ENCODE data around the gene TBX10.
"Not testable (repeated sequence)": the region's sequence is repeated elsewhere in the genome, so short reads cannot be mapped to it uniquely, and the experiment has no call there.

The TBX10 gene

GRCh38 chr11:67664213-67664585 lies 24.6 kb upstream of the TBX10 start:
- no peak for DNase-seq (ENCODE audit: low spot score)

DNA sequence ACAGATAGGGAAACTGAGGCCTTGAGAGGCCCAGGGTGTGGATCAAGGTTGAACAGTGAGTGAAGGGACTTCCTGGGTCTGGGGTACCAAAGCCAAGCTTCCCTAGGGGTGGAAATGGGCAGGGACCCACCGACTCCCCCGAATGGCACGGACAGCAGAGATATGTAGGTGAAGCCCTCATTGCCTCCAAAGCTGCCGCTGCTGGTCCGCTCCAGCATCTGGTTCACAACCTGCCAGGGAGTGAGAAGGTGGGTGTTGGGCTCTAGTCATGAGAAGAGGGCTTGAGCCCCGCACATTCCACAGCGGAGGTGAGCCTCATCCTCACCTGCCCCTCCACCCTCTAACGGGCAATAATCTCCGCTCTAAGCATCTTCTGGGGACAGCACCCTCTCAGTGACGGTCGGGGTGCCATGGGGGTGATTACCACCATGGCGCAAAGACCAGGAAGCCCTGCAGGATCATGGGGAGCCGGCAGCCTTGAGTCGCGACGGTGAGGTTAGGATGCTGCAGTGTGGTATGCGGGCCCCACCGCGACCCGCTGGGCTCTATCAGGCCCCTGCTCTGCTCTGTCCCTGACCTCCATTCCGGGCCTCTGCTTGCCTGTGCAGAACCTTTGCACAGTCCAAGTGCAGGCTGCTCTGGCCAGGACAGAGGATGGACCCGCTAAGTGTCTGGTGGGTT lies 24.1 kb upstream of the TBX10 start:
- DNase-seq (ENCODE audit: low spot score), result no peak

GRCh38 chr11:67662835-67663531 lies 23.4 kb upstream of the TBX10 start:
- DNase-seq (ENCODE audit: low spot score), result no peak

DNA sequence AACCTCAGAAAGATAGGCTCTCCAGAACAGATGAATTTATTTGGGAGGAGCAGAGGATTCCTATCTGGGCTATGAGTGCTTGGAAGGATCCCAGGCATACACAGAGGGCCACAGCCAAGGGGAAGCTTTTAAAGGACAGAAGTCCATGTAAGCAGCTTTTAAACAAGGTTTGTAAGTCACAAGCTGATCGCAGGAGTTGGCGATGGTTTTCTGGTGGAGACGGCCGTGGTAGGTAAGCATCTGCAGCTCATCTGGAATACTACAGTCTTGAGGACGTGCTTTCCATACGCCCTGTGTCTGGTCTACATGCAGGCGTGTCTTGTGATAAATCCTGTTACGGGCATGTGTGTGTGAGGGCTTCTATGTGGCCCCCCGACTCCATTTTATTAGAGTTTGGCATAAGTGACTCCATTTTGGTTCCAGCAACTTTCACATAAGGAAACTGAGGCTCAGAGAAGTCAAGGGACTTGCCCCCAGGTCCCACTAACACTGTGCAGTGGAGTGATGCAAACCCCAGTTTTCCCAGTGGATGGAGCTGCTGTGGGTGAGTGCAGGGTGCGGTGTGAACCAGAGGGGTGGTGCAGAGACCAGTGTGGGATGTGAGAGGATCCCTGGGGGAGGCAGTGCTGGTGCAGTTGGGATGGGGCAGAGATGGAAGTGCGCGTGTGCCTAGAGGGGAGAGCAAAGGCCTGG lies 22.7 kb upstream of the TBX10 start:
- DNase-seq (ENCODE audit: low spot score), result no peak

- not testable (repeated sequence) for DNase-seq (ENCODE audit: low spot score)
Measured at GRCh38 chr11:67660752-67661151, 21.2 kb upstream of the TBX10 start.

DNA sequence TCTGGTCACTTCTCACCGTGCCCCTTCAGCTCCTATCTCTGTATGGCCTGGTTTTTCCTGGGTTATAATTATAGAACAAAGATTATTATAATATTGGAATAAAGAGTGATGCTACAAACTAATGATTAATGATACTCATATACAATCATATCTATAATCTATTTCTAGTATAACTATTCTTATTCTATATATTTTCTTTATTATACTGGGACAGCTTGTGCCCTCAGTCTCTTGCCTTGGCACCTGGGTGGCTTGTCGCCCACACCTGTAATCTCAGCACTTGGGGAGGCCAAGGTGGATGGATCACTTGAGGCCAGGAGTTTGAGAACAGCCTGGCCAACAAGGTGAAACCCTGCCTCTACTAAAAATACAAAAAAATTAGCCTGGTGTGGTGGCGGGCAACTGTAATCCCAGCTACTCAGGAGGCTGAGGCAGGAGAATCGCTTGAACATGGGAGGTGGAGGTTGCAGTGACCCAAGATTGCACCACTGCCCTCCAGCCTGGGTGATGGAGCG lies 20.1 kb upstream of the TBX10 start:
- not testable (repeated sequence) for DNase-seq (ENCODE audit: low spot score)

- DNase-seq (ENCODE audit: low spot score), result no peak
Measured at GRCh38 chr11:67657300-67657699, 17.7 kb upstream of the TBX10 start.

DNA sequence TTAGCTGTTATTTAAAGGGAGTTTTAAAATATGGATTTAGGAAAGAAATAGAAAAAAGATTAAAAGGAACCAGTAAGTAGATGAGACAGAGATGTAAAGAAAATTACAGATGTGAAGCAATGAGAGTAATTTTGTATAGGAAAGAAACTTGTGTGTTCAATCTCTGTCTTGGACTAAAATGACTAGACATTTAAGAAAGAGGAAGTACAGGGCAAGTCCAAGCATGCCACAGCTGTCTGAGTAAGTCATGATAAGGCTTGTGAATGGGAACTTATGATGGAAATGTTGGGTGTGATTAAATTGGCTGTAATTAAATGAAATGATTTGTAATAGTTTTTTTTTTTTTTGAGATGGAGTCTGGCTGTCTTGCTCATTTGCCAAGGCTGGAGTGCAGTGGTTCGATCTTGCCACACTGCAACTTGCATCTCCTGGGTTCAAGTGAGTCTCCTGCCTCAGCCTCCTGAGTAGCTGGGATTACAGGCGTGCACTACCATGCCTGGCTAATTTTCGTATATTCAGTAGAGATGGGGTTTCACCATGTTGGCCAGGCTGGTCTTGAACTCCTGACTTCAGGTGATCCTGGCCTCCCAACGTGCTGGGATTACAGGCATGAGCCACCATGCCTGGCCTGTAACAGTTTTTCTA lies 16.8 kb upstream of the TBX10 start:
- no peak for DNase-seq (ENCODE audit: low spot score)

DNA sequence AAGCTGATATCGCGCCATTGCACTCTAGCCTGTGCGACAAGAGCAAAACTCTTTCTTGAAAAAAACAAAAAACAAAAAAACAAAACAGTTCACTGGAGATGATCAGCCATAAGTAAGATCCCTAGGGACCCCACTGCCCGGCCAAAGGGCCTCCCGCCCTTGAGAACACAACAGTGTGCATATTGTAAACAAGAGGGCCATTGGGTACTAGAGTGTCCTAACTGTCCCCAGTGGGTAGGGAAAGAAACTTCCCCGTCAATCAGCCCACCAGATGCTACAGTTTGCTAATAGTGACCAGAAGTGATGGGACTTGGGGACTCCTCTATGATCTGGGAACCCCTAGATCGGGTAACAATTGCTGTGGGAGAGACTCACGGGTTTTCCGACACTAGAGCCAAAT lies 14.7 kb upstream of the TBX10 start:
- no peak for DNase-seq (ENCODE audit: low spot score)

- no peak for DNase-seq (ENCODE audit: low spot score)
Measured at GRCh38 chr11:67652965-67653845, 13.6 kb upstream of the TBX10 start.

- DNase-seq (ENCODE audit: low spot score), result no peak
Measured at GRCh38 chr11:67651976-67652781, 12.6 kb upstream of the TBX10 start.

GRCh38 chr11:67649634-67650510 lies 10.3 kb upstream of the TBX10 start:
- no peak for DNase-seq (ENCODE audit: low spot score)

- no peak for DNase-seq (ENCODE audit: low spot score)
Measured at GRCh38 chr11:67648796-67649613, 9.4 kb upstream of the TBX10 start.

- peak; percentile 52 for DNase-seq (ENCODE audit: low spot score)
Measured at GRCh38 chr11:67648140-67648795, 8.7 kb upstream of the TBX10 start.

DNA sequence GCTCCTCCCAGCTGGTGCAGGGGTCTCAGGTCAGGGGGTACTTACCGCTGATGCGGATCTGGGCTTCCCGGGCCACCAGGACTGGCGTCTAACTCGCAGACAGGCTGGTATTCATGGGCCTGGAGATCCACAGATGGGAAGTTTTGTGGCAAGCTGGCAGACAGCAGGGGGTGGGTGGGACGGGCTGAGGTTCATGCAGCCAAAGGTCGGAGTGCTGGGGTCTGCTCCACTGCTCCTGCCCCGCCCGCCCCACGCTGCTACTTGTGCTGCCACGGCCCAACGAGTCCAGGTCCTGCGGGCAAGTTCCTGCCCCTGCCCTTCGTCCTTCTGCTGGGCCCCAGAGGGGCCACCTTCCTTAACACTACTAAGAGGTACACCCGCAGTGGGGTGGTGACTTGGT lies 7.9 kb upstream of the TBX10 start:
- no peak for DNase-seq (ENCODE audit: low spot score)

DNA sequence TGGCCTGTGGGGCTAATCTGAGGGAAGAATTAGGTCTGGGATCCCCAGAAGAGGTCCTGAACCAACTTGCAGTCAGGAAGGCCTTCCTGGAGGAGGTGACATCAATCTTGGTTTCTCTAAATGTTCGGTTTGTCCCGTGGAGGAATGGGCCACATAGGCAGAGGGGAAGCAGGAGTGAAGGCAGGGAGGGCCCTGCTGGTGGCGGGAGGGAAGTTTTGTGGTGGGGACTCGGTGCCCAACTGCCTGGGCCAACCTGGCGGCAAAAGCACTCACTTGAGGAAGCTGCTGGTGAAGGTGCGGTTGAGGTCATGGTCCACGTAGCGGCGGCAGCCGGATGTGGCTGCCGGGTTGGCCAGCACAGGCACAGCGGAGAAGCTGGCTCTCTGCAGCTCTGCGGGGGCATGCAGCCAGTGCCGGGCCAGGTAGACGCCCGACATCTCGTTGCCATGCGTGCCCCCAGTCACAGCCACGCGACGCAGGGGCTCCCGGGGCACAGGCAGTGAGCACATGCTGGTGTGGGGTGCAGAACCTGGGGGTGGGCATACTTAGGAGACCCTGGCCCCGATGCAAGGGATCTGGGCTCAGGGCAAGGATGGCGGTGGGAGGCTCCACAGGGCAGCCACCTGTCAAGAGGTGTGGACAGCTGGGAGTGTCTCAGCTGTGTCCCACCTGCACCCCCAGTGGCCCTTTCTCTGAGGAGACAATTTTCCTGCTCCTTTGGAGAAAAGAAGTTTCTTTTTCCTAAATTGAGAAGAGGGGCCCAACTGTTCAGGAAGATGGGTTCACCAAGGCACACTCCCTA lies 7.2 kb upstream of the TBX10 start:
- DNase-seq (ENCODE audit: low spot score), result peak; percentile 30
